Activated gamma-delta T cell (primary cell): ENCODE results near the gene CENPF.
"Not testable (repeated sequence)": the region's sequence is repeated elsewhere in the genome, so short reads cannot be mapped to it uniquely, and the experiment has no call there.

Source experiments
- DNase-seq: peaks from one replicate; lab custom pipeline; 2025; lab: John Stamatoyannopoulos, UW

CENPF gene

DNA sequence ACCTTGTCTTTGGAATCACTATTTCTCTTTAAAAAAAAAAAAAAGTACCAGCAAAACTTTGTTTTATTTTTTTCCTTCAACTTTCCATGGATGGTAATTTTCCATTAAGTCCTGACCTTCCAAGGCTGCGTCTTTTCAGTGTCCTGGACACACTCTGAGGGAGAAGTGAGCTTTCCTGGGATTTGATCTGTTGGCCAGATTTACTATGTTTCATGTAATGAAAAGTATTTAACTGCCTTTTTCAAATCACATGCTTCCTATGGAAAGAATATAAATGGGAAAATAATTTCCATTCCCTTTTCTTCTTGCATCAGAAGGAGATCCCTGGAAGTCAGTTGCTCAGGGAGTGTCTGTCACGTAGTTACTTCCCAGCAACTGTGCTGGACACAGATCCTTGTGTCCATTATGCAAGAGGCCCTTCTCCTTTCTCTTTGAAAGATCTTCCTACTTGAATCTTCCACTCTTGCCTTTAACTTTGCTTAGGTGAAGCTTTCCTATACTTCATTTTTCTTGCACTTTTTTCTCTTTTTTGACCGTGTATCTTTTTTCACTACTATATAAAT is 59.3 kb downstream of the CENPF start:
- DNase-seq: no peak

DNA sequence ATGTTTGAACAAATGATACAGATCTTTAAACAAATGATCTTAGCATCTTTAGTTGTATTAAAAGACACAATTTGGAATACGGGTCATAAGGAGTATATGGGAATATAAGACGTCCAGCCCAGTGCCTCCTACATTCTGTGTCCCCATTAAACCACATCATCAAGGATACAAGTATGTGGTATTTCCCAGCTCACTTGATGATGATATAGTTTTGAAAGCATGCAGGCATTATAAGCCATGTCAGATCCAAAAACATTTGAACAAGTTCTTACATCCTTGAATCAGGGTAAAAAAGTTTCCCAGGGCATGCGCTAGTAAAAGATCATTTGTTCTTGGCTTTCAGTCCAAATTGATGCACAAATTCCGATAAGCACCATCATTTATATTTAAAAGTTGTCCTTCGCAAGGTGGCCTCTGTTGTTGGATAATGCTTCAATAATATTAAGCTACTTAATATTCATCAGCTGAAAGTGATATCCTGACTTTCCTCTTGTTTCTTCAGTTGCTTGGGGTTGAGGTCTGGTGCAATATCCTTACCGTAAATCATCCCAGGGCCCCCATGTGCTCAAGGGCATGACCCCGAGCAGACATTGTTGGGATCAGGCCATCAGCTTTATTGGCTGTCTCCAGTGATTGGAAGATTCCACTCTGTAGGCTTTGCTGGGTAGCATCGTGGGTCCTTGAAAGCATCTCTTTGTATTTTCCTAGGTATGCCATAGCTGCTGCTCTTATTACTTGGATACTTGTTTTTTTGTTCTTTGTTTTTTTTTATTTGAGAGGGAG is 61.8 kb downstream of the CENPF start:
- DNase-seq: no peak

DNA sequence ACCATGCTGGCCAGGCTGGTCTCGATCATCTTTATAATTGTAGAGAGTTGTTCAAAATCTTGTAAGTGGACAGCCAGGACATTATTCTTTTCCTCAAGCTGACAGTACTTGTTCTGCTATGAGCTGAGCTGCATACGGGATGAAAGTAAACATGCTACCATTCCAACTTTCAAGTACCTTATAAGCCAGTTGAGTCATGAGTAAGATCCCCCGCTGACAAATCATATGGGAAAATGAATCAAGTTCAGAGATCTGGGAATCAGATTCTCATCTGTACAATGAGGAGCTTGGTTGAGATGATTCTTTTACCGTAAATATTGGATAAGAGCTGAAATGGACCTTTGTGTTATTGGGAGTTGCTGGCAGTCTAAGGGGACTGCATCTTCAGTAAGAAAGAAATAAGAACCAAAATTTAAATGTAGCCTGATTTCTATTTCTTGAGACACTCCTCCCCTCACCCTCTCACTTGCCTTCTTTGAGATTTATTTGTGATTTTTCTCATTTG is 62.7 kb downstream of the CENPF start:
- no peak for DNase-seq

GRCh38 chr1:214666674-214667073 is 63.7 kb downstream of the CENPF start:
- no peak for DNase-seq

DNA sequence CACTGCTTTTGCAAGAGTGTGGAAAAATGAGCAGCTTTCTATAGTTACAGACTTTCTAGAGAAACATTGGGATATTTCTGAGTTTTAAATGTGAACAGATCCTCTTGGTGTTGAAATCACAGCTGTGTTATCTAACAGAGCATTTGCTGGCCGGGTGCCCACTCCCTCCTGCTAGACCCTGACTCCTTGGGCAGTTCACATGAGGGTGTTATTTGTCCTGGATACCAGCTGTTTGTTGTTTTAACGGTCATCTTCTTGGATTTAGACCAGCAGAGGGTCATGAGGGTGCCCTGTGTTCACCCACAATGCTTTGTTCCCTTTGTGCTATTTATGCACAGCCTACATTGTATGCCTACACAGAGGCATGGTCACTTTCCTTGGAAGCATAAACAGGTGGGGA is 67.1 kb downstream of the CENPF start:
- no peak for DNase-seq

- not testable (repeated sequence) for DNase-seq
These were observed 70.0 kb downstream of the CENPF start for GRCh38 chr1:214673029-214673428.

DNA sequence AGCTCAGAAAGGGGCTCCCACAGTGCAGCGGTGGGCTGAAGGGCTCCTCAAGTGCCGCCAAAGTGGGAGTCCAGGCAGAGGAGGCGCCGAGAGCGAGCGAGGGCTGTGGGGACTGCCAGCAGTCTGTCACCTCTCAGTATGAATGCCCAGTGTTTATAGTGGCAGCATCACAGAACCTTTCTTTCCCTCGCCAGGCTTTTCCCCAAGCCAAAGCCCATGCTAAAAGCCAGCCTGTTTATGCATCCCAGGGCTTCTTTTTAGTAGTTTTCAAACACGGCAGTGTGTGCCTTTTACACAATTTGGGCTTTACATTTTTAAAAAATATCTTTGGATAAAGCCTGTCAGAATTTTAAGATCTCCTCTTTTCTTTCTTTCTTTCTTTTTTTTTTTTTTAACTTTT is 70.6 kb downstream of the CENPF start:
- no peak for DNase-seq

DNA sequence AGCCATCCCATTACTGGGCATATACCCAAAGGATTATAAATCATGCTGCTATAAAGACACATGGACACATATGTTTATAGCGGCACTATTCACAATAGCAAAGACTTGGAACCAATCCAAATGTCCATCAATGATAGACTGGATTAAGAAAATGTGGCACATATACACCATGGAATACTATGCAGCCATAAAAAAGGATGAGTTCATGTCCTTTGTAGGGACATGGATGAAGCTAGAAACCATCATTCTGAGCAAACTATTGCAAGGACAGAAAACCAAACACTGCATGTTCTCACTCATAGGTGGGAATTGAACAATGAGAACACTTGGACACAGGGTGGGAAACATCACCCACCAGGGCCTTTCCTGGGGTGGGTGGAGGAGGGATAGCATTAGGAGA is 72.5 kb downstream of the CENPF start:
- DNase-seq: not testable (repeated sequence)

GRCh38 chr1:214676747-214677146 is 73.8 kb downstream of the CENPF start:
- DNase-seq: no peak

DNA sequence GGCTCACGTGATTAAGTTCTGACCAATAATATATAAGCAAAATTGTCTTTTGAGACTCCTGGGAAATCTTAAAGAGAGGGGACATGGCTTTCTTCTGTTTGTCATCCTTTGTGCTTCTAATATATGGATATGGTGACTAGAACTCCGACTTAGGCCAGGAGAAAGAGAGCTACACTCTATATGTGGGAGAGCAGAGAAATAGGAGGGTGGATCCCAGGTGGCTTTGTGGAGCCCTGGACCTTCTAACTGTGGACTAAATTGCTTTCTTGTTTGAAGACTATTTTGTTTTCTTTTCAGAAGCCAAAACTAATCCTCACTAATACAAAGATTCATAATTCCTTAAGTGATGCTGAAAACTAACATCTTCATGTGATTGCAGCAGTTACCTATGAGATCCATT is 75.0 kb downstream of the CENPF start:
- DNase-seq: no peak

- DNase-seq: no peak
These were observed 75.4 kb downstream of the CENPF start for GRCh38 chr1:214678386-214678785.

GRCh38 chr1:214683621-214684020 is 80.6 kb downstream of the CENPF start:
- DNase-seq: no peak

GRCh38 chr1:214685906-214686305 is 82.9 kb downstream of the CENPF start:
- DNase-seq: no peak

DNA sequence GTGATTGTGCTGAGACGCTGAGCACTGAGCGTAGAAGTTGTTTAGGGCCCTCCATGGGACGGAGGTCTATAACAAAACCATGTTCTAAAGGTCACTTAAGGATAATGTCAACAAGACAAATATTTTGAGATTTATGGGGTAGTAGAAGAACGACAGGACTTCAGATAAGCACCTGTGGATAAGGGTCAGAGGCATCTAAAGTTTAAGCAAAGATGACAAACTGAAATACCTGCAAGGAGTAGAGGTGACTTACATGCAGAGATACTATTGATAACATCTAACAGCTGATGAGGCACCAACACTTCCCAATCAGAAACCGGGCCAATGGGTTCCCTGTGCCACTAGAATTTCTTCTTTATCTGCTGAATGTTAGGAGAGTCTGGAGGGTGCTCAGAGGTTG is 83.5 kb downstream of the CENPF start:
- no peak for DNase-seq

- no peak for DNase-seq
These were observed 85.9 kb downstream of the CENPF start for GRCh38 chr1:214688891-214689290.

DNA sequence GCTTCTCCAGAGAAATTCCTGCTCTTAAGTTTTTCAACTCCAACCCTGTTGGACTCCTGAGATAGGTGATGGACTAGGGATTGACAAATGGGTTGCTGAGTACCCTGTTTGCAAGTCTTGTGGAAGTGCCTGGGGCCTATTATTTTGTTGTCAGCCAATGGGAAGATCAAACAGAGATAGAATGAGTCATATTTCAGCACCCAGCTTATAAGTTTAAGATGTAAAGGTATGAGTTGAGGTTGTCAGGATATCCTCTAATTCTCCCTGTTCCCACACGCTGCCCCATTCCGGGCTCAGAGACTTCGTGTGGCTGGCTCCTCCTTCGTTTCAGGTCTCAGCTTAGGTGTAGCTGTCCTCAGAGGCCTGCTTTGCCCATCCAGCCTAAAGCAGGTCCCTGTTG is 91.8 kb downstream of the CENPF start:
- no peak for DNase-seq

GRCh38 chr1:214698559-214698958 is 95.6 kb downstream of the CENPF start:
- no peak for DNase-seq

DNA sequence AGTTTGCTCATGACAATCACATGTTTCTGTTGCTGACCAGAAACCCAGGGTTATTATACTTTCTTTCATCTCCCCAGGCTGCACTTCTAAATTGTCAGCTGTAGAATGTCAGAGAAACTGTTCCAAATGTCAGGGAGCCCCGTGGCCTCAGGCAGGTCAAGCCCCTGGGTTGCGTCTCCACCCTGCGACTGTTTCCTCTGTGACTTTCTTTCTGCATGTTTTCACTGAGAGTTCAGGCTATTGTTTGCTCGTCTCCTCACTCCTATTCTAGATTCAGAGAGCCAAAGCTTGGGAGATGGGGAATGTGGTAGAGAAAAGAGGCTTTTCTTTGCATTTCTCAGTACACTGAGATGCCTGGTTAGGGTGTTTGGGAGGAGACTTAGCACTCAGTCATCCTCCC is 97.4 kb downstream of the CENPF start:
- DNase-seq: no peak

- no peak for DNase-seq
These were observed 99.6 kb downstream of the CENPF start for GRCh38 chr1:214702556-214702955.

- DNase-seq: no peak
These were observed 104.5 kb downstream of the CENPF start for GRCh38 chr1:214707306-214708087.

- DNase-seq: no peak
These were observed 105.4 kb downstream of the CENPF start for GRCh38 chr1:214708321-214708955.

DNA sequence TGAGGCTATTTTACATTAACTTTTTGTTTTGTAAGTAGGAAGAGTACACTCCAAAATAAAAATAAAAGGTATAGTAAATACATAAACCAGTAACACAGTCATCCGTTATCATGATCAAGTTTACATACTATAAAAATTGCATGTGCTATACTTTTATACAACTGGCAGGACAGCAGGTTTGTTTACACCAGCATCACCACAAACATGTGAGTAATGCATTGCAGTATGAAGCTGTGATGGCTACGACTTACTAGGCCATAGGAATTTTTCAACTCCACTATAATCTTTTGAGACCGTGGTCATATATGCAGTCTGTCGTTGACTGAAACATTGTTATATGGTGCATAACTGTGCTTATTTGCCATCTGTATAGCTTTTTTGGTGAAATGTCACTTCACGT is 106.2 kb downstream of the CENPF start:
- DNase-seq: no peak
